Measurements from ENCODE around the gene HYLS1.
"Not testable (repeated sequence)": the region's sequence is repeated elsewhere in the genome, so short reads cannot be mapped to it uniquely, and the experiment has no call there.

DNA sequence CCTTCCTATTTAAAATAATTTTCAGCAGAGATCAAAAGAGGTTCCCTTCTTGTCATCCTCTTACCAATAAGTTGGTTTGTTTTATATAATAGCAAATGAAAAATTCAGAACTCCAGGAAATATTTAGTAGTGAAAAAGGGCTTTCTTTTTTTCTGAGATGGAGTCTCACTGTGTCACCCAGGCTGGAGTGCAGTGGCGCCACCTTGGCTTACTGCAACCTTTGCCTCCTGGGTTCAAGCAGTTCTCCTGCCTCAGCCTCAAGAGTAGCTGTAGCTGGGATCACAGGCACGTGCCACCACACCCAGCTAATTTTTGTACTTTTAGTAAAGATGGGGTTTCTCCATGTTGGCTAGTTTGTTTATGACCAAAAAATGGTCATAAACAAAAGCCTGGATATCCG lies 27.1 kb downstream of the HYLS1 start:
- TF ChIP-seq, protein P1, sequence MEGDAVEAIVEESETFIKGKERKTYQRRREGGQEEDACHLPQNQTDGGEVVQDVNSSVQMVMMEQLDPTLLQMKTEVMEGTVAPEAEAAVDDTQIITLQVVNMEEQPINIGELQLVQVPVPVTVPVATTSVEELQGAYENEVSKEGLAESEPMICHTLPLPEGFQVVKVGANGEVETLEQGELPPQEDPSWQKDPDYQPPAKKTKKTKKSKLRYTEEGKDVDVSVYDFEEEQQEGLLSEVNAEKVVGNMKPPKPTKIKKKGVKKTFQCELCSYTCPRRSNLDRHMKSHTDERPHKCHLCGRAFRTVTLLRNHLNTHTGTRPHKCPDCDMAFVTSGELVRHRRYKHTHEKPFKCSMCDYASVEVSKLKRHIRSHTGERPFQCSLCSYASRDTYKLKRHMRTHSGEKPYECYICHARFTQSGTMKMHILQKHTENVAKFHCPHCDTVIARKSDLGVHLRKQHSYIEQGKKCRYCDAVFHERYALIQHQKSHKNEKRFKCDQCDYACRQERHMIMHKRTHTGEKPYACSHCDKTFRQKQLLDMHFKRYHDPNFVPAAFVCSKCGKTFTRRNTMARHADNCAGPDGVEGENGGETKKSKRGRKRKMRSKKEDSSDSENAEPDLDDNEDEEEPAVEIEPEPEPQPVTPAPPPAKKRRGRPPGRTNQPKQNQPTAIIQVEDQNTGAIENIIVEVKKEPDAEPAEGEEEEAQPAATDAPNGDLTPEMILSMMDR (IDR thresholded peaks at IDR 0.05): not testable (repeated sequence)
- TF ChIP-seq POLR2A (IDR thresholded peaks at IDR 0.05): not testable (repeated sequence)

All from Peyer's patch (tissue), 4 donors.